Right forelimb (tissue), 1 donor: ENCODE results near the gene APBA2.

Source experiments
- DNase-seq: peaks from one replicate; pipeline ENCODE4 v3.0.0-alpha.2; 2018

Gene APBA2

GRCh38 chr15:28897861-28898585 is 12.2 kb downstream of the APBA2 start:
- no peak for DNase-seq

- no peak for DNase-seq
Observed at GRCh38 chr15:28899061-28899738, 13.4 kb downstream of the APBA2 start.

DNA sequence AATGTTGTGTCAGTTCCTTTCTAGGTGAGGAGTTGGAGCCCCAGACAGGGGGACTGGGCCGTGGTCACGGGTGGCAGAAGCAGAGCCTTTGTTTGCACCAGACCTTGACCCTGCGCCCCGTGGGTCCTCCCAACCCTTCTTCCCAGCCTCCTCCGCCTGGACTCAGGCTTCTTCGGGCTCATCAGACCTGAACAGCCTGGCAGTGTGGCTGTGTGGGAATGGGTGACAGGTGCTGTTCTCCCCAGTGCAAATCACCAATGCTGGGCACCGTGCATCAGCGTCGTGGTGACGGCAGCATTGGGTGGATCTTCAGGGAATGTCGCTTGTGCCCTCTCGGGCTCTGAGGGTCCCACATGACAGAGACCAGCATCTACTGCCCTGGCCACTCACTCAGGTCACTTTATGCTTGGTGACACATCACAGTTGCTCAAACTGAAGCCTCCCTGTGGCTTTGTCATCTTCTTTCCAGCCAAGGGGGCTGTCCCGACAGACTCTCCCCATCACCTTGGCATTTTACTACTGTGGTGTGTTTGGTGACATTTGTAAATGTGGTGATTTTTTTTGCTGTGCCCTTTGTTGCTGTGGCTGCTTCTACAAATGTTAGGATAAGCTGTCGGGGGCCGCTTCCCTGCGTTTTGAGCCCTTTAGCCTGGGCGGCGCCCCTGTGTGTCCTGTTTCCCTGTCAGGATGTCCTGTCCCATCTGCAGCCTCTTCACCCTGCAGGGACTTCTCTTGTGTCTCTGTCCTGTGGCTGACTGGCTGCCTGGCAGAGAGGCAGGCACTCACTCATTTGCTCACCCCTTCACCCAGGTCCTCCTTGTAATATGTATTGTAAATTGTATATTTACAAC is 14.5 kb downstream of the APBA2 start:
- no peak for DNase-seq

- no peak for DNase-seq
Observed at GRCh38 chr15:28900892-28901586, 15.3 kb downstream of the APBA2 start.

DNA sequence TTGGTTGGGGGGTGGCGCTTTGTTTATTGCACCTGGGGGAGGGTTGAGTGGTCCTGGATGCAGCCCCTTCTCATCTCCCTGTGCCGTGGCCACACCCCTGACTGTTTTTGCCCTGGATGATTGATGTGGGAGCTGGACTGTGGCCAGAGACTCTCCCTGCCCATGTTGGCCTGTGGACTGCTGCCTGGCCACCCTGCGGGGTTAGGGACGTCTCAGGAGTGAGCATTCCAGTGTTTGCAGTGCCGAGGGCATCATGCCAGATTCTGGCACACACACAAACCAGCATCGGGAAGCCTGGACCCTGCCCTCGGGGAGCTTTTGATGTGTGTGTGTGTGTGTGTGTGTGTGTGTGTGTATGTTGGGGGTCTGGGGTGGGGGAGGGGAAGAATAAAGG is 15.8 kb downstream of the APBA2 start:
- no peak for DNase-seq

DNA sequence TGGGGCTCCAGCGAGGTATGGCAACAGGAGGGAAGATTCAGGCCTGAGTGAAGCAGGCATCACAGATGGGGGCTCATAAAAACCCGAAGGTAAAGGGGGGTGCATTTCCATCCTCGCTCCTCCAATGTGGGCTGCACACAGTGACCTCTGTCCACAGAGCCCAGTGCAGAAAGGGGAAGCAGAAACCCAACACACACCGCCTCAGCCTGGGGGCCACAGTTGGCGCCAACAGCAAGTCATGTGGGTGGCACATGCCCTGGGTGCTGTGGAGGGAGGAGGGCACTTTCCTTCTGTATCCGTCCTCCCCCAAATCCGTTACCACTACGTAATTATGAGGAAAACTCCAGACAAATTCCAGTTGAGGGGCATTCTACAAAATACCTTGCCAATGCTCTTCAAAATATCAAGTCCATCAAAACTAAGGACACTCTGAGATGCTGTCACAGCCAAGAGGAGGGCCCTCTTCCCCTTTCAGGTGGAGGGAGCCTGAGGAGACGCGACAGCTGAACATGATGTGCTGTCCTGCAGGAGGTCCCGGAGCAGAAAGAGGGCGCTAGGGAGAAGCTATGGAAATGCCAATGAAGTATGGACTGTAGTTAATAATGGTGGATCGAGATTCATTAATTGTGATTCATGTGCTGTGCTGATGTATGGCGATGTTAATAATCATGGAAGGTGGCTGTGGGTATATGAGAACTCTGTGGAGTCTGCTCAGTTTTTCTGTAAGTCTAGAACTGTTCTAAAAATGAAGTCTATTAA is 16.4 kb downstream of the APBA2 start:
- DNase-seq = no peak

DNA sequence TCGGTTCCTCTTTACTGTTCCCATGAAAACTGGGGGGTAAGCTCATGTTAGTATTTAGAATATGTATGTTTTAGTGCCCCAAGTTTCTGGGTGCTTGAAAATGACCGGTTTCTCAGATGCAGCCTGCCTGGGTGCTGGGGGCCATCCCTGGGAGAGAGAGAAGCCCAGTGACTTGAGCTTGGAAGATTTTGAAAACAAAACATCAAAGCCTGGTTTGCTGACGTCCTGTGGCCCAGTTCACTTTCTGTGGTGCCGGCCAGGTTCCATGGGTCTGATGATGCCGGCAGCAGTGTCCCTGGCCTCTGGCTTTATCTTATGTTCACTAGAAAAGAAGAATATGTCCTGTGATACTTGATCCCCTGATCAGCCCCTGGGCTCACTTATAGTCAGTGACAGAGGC is 17.1 kb downstream of the APBA2 start:
- DNase-seq = no peak

GRCh38 chr15:28903555-28903954 is 17.8 kb downstream of the APBA2 start:
- DNase-seq = no peak

DNA sequence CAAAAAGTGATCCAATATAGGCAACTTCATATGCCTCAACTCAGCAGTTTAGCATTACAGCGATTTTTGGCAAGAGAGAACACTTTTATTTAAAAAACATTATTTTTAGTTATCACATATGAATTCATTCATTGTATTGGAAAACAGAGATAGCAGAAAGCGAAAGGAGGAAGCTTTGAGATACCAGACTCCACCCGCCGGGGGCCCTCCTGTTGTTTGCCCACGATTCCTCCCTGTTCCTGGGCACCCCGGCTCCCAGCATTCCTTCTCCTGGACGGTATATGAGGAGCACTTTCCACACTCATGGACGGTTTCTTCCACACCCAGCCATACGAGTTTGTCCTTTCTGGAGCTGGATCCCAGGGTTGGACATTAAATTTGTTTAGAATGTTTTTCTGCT is 18.2 kb downstream of the APBA2 start:
- DNase-seq = no peak

GRCh38 chr15:28904541-28905315 is 19.0 kb downstream of the APBA2 start:
- DNase-seq = no peak

GRCh38 chr15:28907338-28907960 is 21.7 kb downstream of the APBA2 start:
- no peak for DNase-seq

DNA sequence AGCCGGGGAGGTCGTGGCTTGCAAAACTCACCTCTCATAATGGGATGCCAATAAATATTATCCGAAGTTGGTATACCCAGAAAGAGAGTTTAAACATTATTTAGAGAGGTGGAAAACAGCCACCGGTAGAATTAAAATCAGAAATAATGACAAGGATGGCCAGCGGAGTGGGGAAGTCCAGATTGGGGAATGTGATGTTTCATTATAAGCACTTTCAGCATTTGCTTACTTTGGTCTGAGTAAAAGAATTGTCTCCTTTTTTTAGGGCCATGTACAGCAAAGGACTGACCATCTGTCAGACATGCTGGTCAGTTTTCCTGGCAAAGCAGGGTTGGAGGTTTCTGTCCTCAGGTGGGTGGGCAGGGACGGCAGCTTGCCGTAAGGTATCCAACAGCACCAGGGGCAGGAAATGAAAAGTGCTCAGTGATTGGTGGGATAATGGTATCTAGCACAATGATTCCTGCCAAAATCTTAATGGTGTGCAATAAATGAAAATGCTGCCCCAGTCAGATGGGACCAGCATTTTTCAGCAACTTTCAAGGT is 24.3 kb downstream of the APBA2 start:
- no peak for DNase-seq

GRCh38 chr15:28911310-28911931 is 25.6 kb downstream of the APBA2 start:
- no peak for DNase-seq

- DNase-seq = no peak
Observed at GRCh38 chr15:28912422-28912821, 26.6 kb downstream of the APBA2 start.

DNA sequence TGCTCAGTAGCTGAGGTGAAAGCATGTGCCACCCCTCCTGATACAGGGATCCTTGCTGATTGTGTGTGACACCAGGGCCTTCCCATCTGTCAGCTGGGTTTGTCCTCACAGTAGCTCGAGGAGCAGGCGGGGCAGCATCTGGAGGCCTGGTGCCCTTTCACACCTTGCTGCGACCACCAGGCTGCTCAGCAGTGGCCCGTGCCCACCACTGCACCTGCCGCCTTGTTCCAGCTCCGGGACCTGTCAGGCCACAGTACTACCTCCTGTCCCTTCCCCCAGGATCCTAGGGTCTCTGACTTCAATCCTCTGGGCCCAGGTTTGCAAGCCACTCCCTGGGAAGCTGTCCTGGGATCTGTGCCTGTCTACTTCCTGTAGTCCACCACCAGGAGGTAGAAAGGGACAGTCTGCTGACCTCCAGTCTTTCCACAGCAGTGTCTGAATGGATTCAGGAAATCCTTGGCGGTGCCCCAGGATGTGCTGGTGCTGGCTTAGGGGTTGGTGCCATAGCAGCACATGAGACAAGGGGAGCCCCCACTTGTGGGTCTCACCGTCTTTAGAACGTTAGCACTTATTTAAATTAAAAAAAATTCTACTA is 27.5 kb downstream of the APBA2 start:
- no peak for DNase-seq

GRCh38 chr15:28914046-28914445 is 28.3 kb downstream of the APBA2 start:
- no peak for DNase-seq

DNA sequence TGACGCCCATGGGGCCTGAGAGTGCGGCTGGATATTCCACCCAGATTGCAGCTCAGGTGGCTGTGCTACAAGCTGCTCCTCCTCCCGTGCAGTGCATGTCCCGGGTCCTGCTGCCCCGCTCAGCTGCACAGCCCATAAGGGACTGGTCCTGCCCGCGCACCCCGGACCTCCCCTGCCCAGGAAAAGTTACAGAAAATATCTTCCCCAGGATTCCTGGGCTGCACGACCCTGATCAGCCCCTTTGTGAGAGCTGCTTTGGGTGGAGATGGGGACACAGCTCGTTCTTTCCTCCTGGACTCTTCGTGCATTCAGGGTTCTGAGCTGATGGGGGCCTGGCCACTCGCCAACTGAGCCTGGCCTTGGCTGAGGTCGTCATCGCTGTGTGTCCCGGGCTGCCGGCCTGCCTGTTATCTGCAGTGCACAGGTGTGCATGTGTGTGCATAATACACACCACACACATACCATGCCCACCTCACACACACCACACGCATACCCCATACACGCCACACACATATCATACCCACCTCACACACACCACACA is 28.8 kb downstream of the APBA2 start:
- DNase-seq = no peak

GRCh38 chr15:28915041-28915810 is 29.5 kb downstream of the APBA2 start:
- no peak for DNase-seq

GRCh38 chr15:28915935-28916334 is 30.2 kb downstream of the APBA2 start:
- DNase-seq = no peak
